Measurements from ENCODE around the gene TSPAN2. TPM values are rescaled to one million over a fixed set of nuclear protein-coding genes. Genes with fewer than 3 reads are reported as not detected.

Gene TSPAN2
- total and polyA plus RNA-seq, 2 experiments from 2014 or later, result 11.2 to 11.8 TPM

DNA sequence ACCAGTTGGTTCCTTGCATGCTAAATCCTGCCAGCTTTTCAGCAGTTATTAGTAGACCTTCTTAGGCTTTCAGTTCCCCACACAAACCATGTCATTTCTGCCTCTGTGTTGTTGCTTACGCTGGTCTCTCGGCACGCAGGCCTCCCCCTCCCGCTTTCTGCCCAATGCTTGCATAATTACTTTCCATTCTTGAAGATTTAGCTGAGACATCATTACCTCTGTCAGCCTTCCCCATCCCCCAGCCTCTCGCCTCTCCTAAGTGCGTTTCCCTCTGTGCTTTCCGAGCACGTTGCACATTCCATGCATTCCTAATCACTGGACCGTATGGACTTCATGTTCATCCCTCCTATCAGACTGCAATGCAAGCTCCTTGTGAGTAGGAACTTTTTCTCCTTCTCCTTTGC, 32.9 kb downstream of the TSPAN2 start (continued):
- TF ChIP-seq, protein P1, sequence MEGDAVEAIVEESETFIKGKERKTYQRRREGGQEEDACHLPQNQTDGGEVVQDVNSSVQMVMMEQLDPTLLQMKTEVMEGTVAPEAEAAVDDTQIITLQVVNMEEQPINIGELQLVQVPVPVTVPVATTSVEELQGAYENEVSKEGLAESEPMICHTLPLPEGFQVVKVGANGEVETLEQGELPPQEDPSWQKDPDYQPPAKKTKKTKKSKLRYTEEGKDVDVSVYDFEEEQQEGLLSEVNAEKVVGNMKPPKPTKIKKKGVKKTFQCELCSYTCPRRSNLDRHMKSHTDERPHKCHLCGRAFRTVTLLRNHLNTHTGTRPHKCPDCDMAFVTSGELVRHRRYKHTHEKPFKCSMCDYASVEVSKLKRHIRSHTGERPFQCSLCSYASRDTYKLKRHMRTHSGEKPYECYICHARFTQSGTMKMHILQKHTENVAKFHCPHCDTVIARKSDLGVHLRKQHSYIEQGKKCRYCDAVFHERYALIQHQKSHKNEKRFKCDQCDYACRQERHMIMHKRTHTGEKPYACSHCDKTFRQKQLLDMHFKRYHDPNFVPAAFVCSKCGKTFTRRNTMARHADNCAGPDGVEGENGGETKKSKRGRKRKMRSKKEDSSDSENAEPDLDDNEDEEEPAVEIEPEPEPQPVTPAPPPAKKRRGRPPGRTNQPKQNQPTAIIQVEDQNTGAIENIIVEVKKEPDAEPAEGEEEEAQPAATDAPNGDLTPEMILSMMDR (conservative IDR thresholded peaks at IDR 0.05; ENCODE audit: low read depth in 2 of 2), result no peak
- TF ChIP-seq ZNF331 (CRISPR knock-in tag; IDR thresholded peaks at IDR 0.05; ENCODE audit: low read depth), result no peak
- TF ChIP-seq, protein P2, sequence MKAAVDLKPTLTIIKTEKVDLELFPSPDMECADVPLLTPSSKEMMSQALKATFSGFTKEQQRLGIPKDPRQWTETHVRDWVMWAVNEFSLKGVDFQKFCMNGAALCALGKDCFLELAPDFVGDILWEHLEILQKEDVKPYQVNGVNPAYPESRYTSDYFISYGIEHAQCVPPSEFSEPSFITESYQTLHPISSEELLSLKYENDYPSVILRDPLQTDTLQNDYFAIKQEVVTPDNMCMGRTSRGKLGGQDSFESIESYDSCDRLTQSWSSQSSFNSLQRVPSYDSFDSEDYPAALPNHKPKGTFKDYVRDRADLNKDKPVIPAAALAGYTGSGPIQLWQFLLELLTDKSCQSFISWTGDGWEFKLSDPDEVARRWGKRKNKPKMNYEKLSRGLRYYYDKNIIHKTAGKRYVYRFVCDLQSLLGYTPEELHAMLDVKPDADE (IDR thresholded peaks at IDR 0.05), result no peak

DNA sequence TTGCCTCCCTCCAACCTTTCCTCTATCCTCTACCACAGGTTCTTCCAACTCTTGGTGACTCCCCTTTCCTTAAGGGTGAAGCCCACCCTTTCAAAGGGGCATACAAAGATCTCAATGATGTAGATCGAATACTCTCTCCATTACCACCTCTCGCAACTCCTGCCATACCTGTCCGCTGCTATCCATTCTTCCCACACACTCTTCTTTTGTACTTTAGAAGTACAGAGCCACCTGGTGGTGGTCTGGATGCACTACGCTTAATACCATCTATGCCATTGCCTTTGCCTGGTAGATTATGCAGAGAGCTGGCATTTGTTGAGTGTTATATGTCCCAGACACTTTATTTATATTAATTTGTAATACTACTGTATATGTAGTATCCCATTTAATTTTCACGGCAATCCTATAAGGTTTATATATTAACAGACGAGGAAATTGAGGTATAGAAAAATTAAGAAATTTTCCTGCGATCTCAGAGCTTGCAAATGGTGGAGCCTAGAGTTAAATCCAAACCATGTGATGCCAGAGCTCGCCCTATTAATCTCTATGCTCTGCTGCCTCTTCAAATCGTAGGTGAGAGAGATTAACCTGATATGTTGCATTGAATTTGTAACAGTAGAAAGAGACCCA, 36.7 kb downstream of the TSPAN2 start:
- no peaks in the 10 kb centered on the region for H3K27me3 ChIP-seq (ENCODE audit: insufficient read depth)
- no peaks in the 10 kb centered on the region for H3K36me3 Mint-ChIP-seq (ENCODE audit: low read depth)
- H3K9me3 Mint-ChIP-seq, result no peaks in the 10 kb centered on the region
- no peak overlapping the region for H3K27ac ChIP-seq (ENCODE audit: low read depth)
- no peaks in the 10 kb centered on the region for H4K20me1 ChIP-seq (replicated peaks; ENCODE audit: insufficient read depth)
- peaks cover 13% of the 10 kb centered on the region for H3K4me1 ChIP-seq (ENCODE audit: insufficient read depth)
- H3K9me2 ChIP-seq (ENCODE audit: insufficient read depth), result no peaks in the 10 kb centered on the region
- no peak for TF ChIP-seq ZNF114 (CRISPR knock-in tag; IDR thresholded peaks at IDR 0.05)
- TF ChIP-seq, protein P1 (conservative IDR thresholded peaks at IDR 0.05; ENCODE audit: low read depth in 2 of 2), result peak; percentile 80 to 93
- no peaks in the 10 kb centered on the region for H3K36me3 ChIP-seq (ENCODE audit: insufficient read depth)
- H3K4me3 Mint-ChIP-seq, result no peak overlapping the region
- no peak overlapping the region for H3K4me3 ChIP-seq
- H3K27me3 Mint-ChIP-seq (ENCODE audit: insufficient read depth, low read depth, poor library complexity), result no peaks in the 10 kb centered on the region
- no peak overlapping the region for H3K4me2 ChIP-seq
- ATAC-seq (peak; percentile 95), DNase-seq (ENCODE audit: low spot score) (peak; percentile 92)
- no peak overlapping the region for H2AFZ ChIP-seq
- no peaks in the 10 kb centered on the region for H3F3A ChIP-seq (replicated peaks; ENCODE audit: low read depth)
- no peaks in the 10 kb centered on the region for H3K79me2 ChIP-seq (replicated peaks; ENCODE audit: insufficient read depth)
- no peak overlapping the region for H3K27ac Mint-ChIP-seq
- 0 out of 3 replicates have a peak, but pooled peaks cover 3% of the 10 kb centered on the region for H3K4me1 Mint-ChIP-seq

DNA sequence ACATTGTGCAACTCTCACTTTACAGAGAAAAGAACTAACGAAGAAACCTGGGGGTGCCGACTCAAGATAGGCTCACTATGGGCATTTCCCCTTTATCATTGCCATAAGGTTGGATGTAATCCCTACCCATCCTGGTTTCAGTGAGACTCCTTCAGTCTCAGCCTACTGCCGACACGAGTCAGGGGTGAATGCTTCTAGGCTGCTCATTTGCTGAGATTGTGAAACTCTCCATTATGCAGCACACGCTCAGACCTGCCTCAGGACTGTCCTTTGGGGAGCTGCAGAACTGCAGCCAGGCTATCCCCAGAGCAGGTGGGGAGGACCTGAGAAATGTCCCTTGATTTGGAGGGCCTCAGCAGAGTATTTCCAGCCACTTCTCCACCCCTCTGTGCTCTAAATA, 37.5 kb downstream of the TSPAN2 start:
- DNase-seq (ENCODE audit: low spot score) (no peak), ATAC-seq (no peak)
- H3K4me1 ChIP-seq (ENCODE audit: insufficient read depth), result peaks cover 11% of the 10 kb centered on the region
- H3K36me3 ChIP-seq (ENCODE audit: insufficient read depth), result no peaks in the 10 kb centered on the region
- no peak overlapping the region for H3K4me2 ChIP-seq
- no peak overlapping the region for H2AFZ ChIP-seq
- no peak overlapping the region for H3K27ac ChIP-seq (ENCODE audit: low read depth)
- no peaks in the 10 kb centered on the region for H3K9me2 ChIP-seq (ENCODE audit: insufficient read depth)
- no peaks in the 10 kb centered on the region for H3K27me3 ChIP-seq (ENCODE audit: insufficient read depth)
- H3K4me3 ChIP-seq, result no peak overlapping the region
- no peaks in the 10 kb centered on the region for H4K20me1 ChIP-seq (replicated peaks; ENCODE audit: insufficient read depth)
- Mint-ChIP-seq H3K4me1 (0 out of 3 replicates have a peak, but pooled peaks cover 3% of the 10 kb centered on the region), H3K9me3 (no peaks in the 10 kb centered on the region), H3K27ac (no peak overlapping the region), H3K36me3 (ENCODE audit: low read depth) (peaks cover 3% of the 10 kb centered on the region; the same call in 1 of the 3 replicates), H3K4me3 (no peak overlapping the region), H3K27me3 (ENCODE audit: insufficient read depth, low read depth, poor library complexity) (no peaks in the 10 kb centered on the region)
- H3K79me2 ChIP-seq (replicated peaks; ENCODE audit: insufficient read depth), result no peaks in the 10 kb centered on the region
- no peaks in the 10 kb centered on the region for H3F3A ChIP-seq (replicated peaks; ENCODE audit: low read depth)
- TF ChIP-seq ZNF331 (CRISPR knock-in tag; IDR thresholded peaks at IDR 0.05; ENCODE audit: low read depth) (no peak), NANOG (IDR thresholded peaks at IDR 0.05; ENCODE audit: borderline replicate concordance) (no peak), JUNB (IDR thresholded peaks at IDR 0.05; ENCODE audit: unreplicated experiment) (no peak), STAT1 (IDR thresholded peaks at IDR 0.05; ENCODE audit: unreplicated experiment) (no peak), CREB1 (CRISPR knock-in tag; IDR thresholded peaks at IDR 0.05; ENCODE audit: low read depth) (no peak)
- TF ChIP-seq, protein P1 (conservative IDR thresholded peaks at IDR 0.05; ENCODE audit: low read depth in 2 of 2), result no peak

All from GM23338 (cell line).